OCI-LY1 (cell line): ENCODE data around the gene OSGIN1.

Source experiments
- CTCF ChIP-seq: fragments of 200-600 bp; sonication (generic), shearing (Covaris generic); IDR thresholded peaks from 2 replicates; pipeline ENCODE4 v1.5.1; 2017; ENCODE audit warnings: mild to moderate bottlenecking, antibody characterized with exemption, low read length, moderate library complexity, mixed read lengths
- EZH2 ChIP-seq: fragments of 200-600 bp; sonication (generic), shearing (Covaris generic); IDR thresholded peaks from 2 replicates; pipeline ENCODE4 v1.8.0; 2017; ENCODE audit warnings: borderline replicate concordance, mixed run types, mild to moderate bottlenecking, antibody characterized with exemption, low read length, moderate library complexity, mixed read lengths

GRCh38 chr16:83957296-83957855 lies 4.3 kb downstream of the OSGIN1 start:
- no peak for TF ChIP-seq CTCF
- no peak for TF ChIP-seq EZH2
